K562 (cell line): ENCODE data around the gene KDM2B. TPM values are rescaled to one million over a fixed set of nuclear protein-coding genes. Genes with fewer than 3 reads are reported as not detected.

Experiments
- BRCA1 ChIP-seq, 2 experiments: fragments of 450-650 bp in 1 of 2; sonication (generic) in 1 of 2; formaldehyde crosslinking in 1 of 2; IDR thresholded peaks; 2 replicates each; pipeline versions ENCODE4 v1.5.0 to v1.6.1; 2017 to 2020; ENCODE audit warnings: mild to moderate bottlenecking in 1 of 2, missing genetic modification reagents in 1 of 2
- CBFB ChIP-seq: sonication (generic); formaldehyde crosslinking; IDR thresholded peaks from 2 replicates; pipeline ENCODE4 v1.4.0; 2020; ENCODE audit warnings: mild to moderate bottlenecking, missing genetic modification reagents
- CBX5 ChIP-seq: IDR thresholded peaks from 2 replicates; pipeline ENCODE4 v1.6.1; 2014; ENCODE audit warnings: low read depth, borderline replicate concordance
- DDX20 ChIP-seq: fragments of 450-650 bp; IDR thresholded peaks from 2 replicates; pipeline ENCODE4 v1.6.1; 2016; ENCODE audit warnings: missing genetic modification characterization, low read depth, mild to moderate bottlenecking, missing compliant biosample characterization, moderate library complexity
- DNMT1 ChIP-seq: fragments of 450-650 bp; IDR thresholded peaks from 2 replicates; pipeline ENCODE4 v1.6.1; 2016; ENCODE audit warnings: antibody characterized with exemption, mild to moderate bottlenecking
- ETS2 ChIP-seq: IDR thresholded peaks from 2 replicates; pipeline ENCODE4 v1.6.1; 2016; ENCODE audit warnings: borderline replicate concordance, missing genetic modification characterization, mild to moderate bottlenecking, moderate library complexity, missing compliant biosample characterization; ENCODE audit not compliant: poor library complexity, severe bottlenecking
- LARP7 ChIP-seq: fragments of 450-650 bp; IDR thresholded peaks from 2 replicates; pipeline ENCODE4 v1.6.1; 2016
- MCM2 ChIP-seq: fragments of 450-650 bp; IDR thresholded peaks from 2 replicates; pipeline ENCODE4 v1.6.1; 2017; ENCODE audit warnings: low read depth, mild to moderate bottlenecking
- MCM7 ChIP-seq, 2 experiments: fragments of 450-650 bp; IDR thresholded peaks; 2 replicates each; pipeline ENCODE4 v1.6.1; 2016 to 2018
- MYNN ChIP-seq, 2 experiments: sonication (generic); formaldehyde crosslinking in 1 of 2; IDR thresholded peaks; 2 replicates each; pipeline versions ENCODE4 v1.5.0 to v1.6.1; 2016 to 2020; ENCODE audit warnings: antibody characterized with exemption in 1 of 2, missing genetic modification reagents in 1 of 2
- NR1H2 ChIP-seq: sonication (generic); formaldehyde crosslinking; IDR thresholded peaks from 2 replicates; pipeline ENCODE4 v1.4.0; 2020; ENCODE audit warnings: mild to moderate bottlenecking, missing genetic modification reagents
- SNIP1 ChIP-seq: fragments of 450-650 bp; IDR thresholded peaks from 2 replicates; pipeline ENCODE4 v1.7.1; 2017; ENCODE audit warnings: low read depth, mild to moderate bottlenecking
- TAF7 ChIP-seq: fragments of 450-650 bp; IDR thresholded peaks from 2 replicates; pipeline ENCODE4 v1.6.1; 2016; ENCODE audit warnings: missing genetic modification characterization, missing compliant biosample characterization
- TCF7 ChIP-seq: sonication (generic); IDR thresholded peaks from 2 replicates; pipeline ENCODE4 v1.6.1; 2016; ENCODE audit warnings: antibody characterized with exemption, borderline replicate concordance
- ZNF23 ChIP-seq: fragments of 250-450 bp; sonication (Bioruptor Pico); IDR thresholded peaks from 2 replicates; pipeline ENCODE4 v1.4.0; 2020; ENCODE audit warnings: mild to moderate bottlenecking
- ZNF311 ChIP-seq: fragments of 250-450 bp; sonication (Bioruptor Pico); IDR thresholded peaks from 2 replicates; pipeline ENCODE4 v1.4.0; 2020; ENCODE audit warnings: mild to moderate bottlenecking, moderate library complexity
- ZNF561 ChIP-seq: fragments of 450-650 bp; formaldehyde crosslinking; conservative IDR thresholded peaks from 2 replicates; pipeline ENCODE4 v1.4.0; 2020; ENCODE audit warnings: mild to moderate bottlenecking, moderate library complexity
- polyA plus RNA-seq, 8 experiments: library from polyadenylated mRNA; depleted of rRNA in 4 of 8; stranded (reverse) in 5 of 8; unstranded in 3 of 8; fragments of >200 nt; fragmentation: Nextera tagmentation in 2 of 8; fragmentation: Illumina TruSeq in 1 of 8; extraction: Ambion mirVana in 2 of 8; extraction: Trizol in 1 of 8; gene quantifications; 2 replicates each; pipeline versions ENCODE4 v1.2.1 to v1.2.3, GENCODE V29; 2011 to 2014; ENCODE audit warnings: inconsistent platforms in 1 of 8, missing spikeins in 1 of 8
- total RNA-seq, 7 experiments: library from RNA; depleted of rRNA in 6 of 7; stranded (reverse); fragments of >200 nt in 6 of 7; fragmentation: Illumina TruSeq in 2 of 7; extraction: Trizol in 2 of 7; gene quantifications; 2 replicates each; pipeline versions ENCODE4 v1.2.1 to v1.2.3, GENCODE V29; 2011 to 2021; ENCODE audit warnings: low replicate concordance in 1 of 7
- TF ChIP-seq, protein P1 (sequence below): sonication (generic); IDR thresholded peaks from 2 replicates; pipeline ENCODE4 v1.6.1; 2016
- TF ChIP-seq, protein P2 (sequence below): fragments of 250-450 bp; sonication (Bioruptor Pico); IDR thresholded peaks from 2 replicates; pipeline ENCODE4 v1.9.0; 2021; ENCODE audit warnings: mild to moderate bottlenecking, inconsistent platforms
- TF ChIP-seq, protein P3 (sequence below): fragments of 250-450 bp; sonication (Bioruptor Pico); IDR thresholded peaks from 2 replicates; pipeline ENCODE4 v1.8.0; 2022; ENCODE audit warnings: moderate library complexity, mild to moderate bottlenecking, inconsistent platforms
- TF ChIP-seq, protein P4 (sequence below): fragments of 450-650 bp; IDR thresholded peaks from 2 replicates; pipeline ENCODE4 v1.6.1; 2017; ENCODE audit warnings: antibody characterized with exemption
- TF ChIP-seq, protein P5 (sequence below), 2 experiments: fragments of 450-650 bp in 1 of 2; sonication (generic) in 1 of 2; formaldehyde crosslinking; conservative IDR thresholded peaks; 2 replicates each; pipeline versions ENCODE4 v1.4.0 to v1.8.1; 2020 to 2022; ENCODE audit warnings: mild to moderate bottlenecking in 1 of 2, missing genetic modification reagents in 1 of 2

The KDM2B gene
- total and polyA plus RNA-seq, 9 of the 15 experiments (the other 6 are each of a cell fraction or from before 2014, with no cell fraction given): 7.4 to 50.5 (median 22.5) TPM

DNA sequence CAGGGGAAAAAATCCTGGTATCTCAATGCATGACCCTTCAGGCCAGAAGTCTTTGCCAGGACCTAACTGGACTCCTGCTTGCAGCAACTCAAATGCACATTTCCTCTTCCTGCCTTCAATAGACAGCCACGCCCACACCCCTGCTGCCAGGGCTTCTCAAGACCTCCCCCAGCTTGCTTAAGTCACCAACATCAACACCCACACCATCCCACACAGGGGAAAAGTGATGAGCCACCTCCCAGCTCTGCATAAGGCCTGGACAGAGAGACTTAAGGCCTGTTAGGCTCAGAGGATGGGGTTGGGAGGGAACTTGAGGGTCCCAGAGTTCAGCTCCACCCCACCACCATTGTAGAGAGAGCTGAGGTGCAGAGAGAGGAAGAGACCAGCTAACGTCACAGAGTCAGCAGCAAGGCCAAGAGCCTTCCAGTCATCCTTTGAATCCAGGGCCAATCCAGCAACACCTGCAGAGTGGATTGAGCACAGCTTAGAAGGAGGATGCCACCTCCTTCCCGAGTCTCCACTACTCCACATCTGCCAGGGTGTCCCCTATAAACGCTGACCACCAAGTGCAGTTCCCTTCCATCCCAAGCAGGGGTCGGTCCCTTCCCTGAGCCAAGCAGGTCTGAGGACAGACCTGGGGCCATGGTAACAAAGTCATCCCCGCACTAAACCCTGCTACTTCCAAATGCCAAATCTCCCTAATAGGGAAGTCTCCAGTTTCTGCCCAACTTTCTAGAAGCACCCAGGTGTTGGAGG, 50.0 kb downstream of the KDM2B start (continued):
- no peak for TF ChIP-seq ETS2 (tag)
- TF ChIP-seq LARP7: no peak
- no peak for TF ChIP-seq MCM2
- TF ChIP-seq, protein P1, sequence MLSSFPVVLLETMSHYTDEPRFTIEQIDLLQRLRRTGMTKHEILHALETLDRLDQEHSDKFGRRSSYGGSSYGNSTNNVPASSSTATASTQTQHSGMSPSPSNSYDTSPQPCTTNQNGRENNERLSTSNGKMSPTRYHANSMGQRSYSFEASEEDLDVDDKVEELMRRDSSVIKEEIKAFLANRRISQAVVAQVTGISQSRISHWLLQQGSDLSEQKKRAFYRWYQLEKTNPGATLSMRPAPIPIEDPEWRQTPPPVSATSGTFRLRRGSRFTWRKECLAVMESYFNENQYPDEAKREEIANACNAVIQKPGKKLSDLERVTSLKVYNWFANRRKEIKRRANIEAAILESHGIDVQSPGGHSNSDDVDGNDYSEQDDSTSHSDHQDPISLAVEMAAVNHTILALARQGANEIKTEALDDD: no peak
- no peak for TF ChIP-seq DDX20 (tag)
- no peak for TF ChIP-seq ZNF23 (CRISPR knock-in tag)
- TF ChIP-seq CBFB (CRISPR knock-in tag): no peak
- no peak for TF ChIP-seq DNMT1
- no peak for TF ChIP-seq CBX5
- no peak for TF ChIP-seq ZNF311 (CRISPR knock-in tag)
- TF ChIP-seq SNIP1: no peak
- TF ChIP-seq, protein P2, sequence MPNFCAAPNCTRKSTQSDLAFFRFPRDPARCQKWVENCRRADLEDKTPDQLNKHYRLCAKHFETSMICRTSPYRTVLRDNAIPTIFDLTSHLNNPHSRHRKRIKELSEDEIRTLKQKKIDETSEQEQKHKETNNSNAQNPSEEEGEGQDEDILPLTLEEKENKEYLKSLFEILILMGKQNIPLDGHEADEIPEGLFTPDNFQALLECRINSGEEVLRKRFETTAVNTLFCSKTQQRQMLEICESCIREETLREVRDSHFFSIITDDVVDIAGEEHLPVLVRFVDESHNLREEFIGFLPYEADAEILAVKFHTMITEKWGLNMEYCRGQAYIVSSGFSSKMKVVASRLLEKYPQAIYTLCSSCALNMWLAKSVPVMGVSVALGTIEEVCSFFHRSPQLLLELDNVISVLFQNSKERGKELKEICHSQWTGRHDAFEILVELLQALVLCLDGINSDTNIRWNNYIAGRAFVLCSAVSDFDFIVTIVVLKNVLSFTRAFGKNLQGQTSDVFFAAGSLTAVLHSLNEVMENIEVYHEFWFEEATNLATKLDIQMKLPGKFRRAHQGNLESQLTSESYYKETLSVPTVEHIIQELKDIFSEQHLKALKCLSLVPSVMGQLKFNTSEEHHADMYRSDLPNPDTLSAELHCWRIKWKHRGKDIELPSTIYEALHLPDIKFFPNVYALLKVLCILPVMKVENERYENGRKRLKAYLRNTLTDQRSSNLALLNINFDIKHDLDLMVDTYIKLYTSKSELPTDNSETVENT (CRISPR knock-in tag): no peak
- no peak for TF ChIP-seq MCM7 (IDR thresholded peaks at IDR 0.05)
- TF ChIP-seq MYNN (IDR thresholded peaks at IDR 0.05): no peak
- TF ChIP-seq MYNN (CRISPR knock-in tag; IDR thresholded peaks at IDR 0.05): no peak
- no peak for TF ChIP-seq NR1H2 (CRISPR knock-in tag)
- no peak for TF ChIP-seq TCF7
- no peak for TF ChIP-seq ZNF561 (CRISPR knock-in tag)
- TF ChIP-seq, protein P3, sequence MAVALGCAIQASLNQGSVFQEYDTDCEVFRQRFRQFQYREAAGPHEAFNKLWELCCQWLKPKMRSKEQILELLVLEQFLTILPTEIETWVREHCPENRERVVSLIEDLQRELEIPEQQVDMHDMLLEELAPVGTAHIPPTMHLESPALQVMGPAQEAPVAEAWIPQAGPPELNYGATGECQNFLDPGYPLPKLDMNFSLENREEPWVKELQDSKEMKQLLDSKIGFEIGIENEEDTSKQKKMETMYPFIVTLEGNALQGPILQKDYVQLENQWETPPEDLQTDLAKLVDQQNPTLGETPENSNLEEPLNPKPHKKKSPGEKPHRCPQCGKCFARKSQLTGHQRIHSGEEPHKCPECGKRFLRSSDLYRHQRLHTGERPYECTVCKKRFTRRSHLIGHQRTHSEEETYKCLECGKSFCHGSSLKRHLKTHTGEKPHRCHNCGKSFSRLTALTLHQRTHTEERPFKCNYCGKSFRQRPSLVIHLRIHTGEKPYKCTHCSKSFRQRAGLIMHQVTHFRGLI (CRISPR knock-in tag): no peak
- TF ChIP-seq, protein P4, sequence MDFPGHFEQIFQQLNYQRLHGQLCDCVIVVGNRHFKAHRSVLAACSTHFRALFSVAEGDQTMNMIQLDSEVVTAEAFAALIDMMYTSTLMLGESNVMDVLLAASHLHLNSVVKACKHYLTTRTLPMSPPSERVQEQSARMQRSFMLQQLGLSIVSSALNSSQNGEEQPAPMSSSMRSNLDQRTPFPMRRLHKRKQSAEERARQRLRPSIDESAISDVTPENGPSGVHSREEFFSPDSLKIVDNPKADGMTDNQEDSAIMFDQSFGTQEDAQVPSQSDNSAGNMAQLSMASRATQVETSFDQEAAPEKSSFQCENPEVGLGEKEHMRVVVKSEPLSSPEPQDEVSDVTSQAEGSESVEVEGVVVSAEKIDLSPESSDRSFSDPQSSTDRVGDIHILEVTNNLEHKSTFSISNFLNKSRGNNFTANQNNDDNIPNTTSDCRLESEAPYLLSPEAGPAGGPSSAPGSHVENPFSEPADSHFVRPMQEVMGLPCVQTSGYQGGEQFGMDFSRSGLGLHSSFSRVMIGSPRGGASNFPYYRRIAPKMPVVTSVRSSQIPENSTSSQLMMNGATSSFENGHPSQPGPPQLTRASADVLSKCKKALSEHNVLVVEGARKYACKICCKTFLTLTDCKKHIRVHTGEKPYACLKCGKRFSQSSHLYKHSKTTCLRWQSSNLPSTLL: no peak
- TF ChIP-seq TAF7 (tag): no peak
- TF ChIP-seq BRCA1 (IDR thresholded peaks at IDR 0.05): no peak
- TF ChIP-seq BRCA1 (CRISPR knock-in tag; IDR thresholded peaks at IDR 0.05): no peak
- TF ChIP-seq, protein P5, sequence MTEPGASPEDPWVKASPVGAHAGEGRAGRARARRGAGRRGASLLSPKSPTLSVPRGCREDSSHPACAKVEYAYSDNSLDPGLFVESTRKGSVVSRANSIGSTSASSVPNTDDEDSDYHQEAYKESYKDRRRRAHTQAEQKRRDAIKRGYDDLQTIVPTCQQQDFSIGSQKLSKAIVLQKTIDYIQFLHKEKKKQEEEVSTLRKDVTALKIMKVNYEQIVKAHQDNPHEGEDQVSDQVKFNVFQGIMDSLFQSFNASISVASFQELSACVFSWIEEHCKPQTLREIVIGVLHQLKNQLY (CRISPR knock-in tag; conservative IDR thresholded peaks at IDR 0.05): no peak
